Upper lobe of right lung (tissue), 1 donor: ENCODE results near the gene SNED1. TPM values are rescaled to one million over a fixed set of nuclear protein-coding genes. Genes with fewer than 3 reads are reported as not detected.

ENCODE experiments used
- ATAC-seq: fragments of 200-7000 bp; cut with Tn5 transposase; one replicate; pipeline ENCODE4 v1.9.1; 2020; ENCODE audit warnings: mild to moderate bottlenecking, moderate library complexity
- DNase-seq: peaks from one replicate; pipeline ENCODE4 v3.0.0-alpha.2; 2020
- H3K27ac ChIP-seq: fragments of 200-600 bp; one replicate; pipeline ENCODE4 v1.8.0; 2022
- H3K27me3 ChIP-seq: fragments of 200-600 bp; one replicate; pipeline ENCODE4 v1.8.0; 2022; ENCODE audit warnings: mild to moderate bottlenecking
- H3K36me3 ChIP-seq: fragments of 200-600 bp; one replicate; pipeline ENCODE4 v1.8.0; 2022
- H3K4me1 ChIP-seq: fragments of 200-600 bp; one replicate; pipeline ENCODE4 v1.8.0; 2022
- H3K4me3 ChIP-seq: fragments of 200-600 bp; one replicate; pipeline ENCODE4 v1.8.0; 2022; ENCODE audit warnings: mild to moderate bottlenecking
- H3K9me3 ChIP-seq: fragments of 200-600 bp; one replicate; pipeline ENCODE4 v1.8.0; 2022
- CTCF ChIP-seq: fragments of 200-600 bp; IDR thresholded peaks from one replicate; pipeline ENCODE4 v1.8.0; 2022; ENCODE audit warnings: antibody characterized with exemption
- intact Hi-C: fragments of 100-400 bp; cut with DNase I; formaldehyde crosslinking; loops from one replicate; pipeline ENCODE4 v1.11.0; 2022
- total RNA-seq: library from RNA; stranded (reverse); fragmentation: NEBNext Ultra II Directional; extraction: Animal tissue kit (Norgen Biotek cat#: 25700); gene quantifications from one replicate; pipeline ENCODE4 v1.2.1, GENCODE V29; 2021
- donor health status: DM: no; HTN: yes; CAD: no; lungs with severe emphysema.

SNED1 gene
- total RNA-seq, 1 donor from 2014 or later: 38.4 TPM

- no peaks in the 10 kb centered on the region for H3K27me3 ChIP-seq
- no peaks in the 10 kb centered on the region for H3K4me1 ChIP-seq
- no peaks in the 10 kb centered on the region for H3K36me3 ChIP-seq
- intact Hi-C loops: no loop called here
- H3K9me3 ChIP-seq: no peaks in the 10 kb centered on the region
- H3K27ac ChIP-seq: no peak overlapping the region
- DNase-seq: no peak
- TF ChIP-seq CTCF: no peak
- no peak for ATAC-seq
- H3K4me3 ChIP-seq: no peak overlapping the region
Measured at GRCh38 chr2:241110607-241111439, 112.4 kb downstream of the SNED1 start.

GRCh38 chr2:241111440-241111805, 113.0 kb downstream of the SNED1 start:
- Histone ChIP-seq H3K9me3 (no peaks in the 10 kb centered on the region), H3K27ac (no peak overlapping the region), H3K27me3 (no peaks in the 10 kb centered on the region), H3K36me3 (no peaks in the 10 kb centered on the region), H3K4me3 (no peak overlapping the region), H3K4me1 (no peaks in the 10 kb centered on the region)
- no peak for ATAC-seq
- no peak for TF ChIP-seq CTCF
- DNase-seq: no peak
- intact Hi-C loops: no loop called here

- TF ChIP-seq CTCF: no peak
- ATAC-seq: no peak
- no peak for DNase-seq
Measured at GRCh38 chr2:241112046-241112445, 113.6 kb downstream of the SNED1 start.

GRCh38 chr2:241112592-241112991, 114.2 kb downstream of the SNED1 start:
- no peaks in the 10 kb centered on the region for H3K4me1 ChIP-seq
- no peak overlapping the region for H3K4me3 ChIP-seq
- no peak overlapping the region for H3K27ac ChIP-seq
- H3K36me3 ChIP-seq: no peaks in the 10 kb centered on the region
- H3K27me3 ChIP-seq: no peaks in the 10 kb centered on the region
- no peak for DNase-seq
- TF ChIP-seq CTCF: no peak
- ATAC-seq: no peak
- intact Hi-C loops: no loop called here
- no peaks in the 10 kb centered on the region for H3K9me3 ChIP-seq

More at GRCh38 chr2:241112046-241112445, 113.6 kb downstream of the SNED1 start:
- Histone ChIP-seq H3K27ac (no peak overlapping the region), H3K9me3 (no peaks in the 10 kb centered on the region), H3K36me3 (no peaks in the 10 kb centered on the region), H3K4me3 (no peak overlapping the region), H3K4me1 (no peaks in the 10 kb centered on the region), H3K27me3 (no peaks in the 10 kb centered on the region)
- intact Hi-C loops: no loop called here

- no peak overlapping the region for H3K4me3 ChIP-seq
- H3K36me3 ChIP-seq: no peaks in the 10 kb centered on the region
- intact Hi-C loops: no loop called here
- H3K27me3 ChIP-seq: no peaks in the 10 kb centered on the region
- ATAC-seq (no peak), DNase-seq (no peak)
- H3K27ac ChIP-seq: no peak overlapping the region
- no peaks in the 10 kb centered on the region for H3K4me1 ChIP-seq
- no peak for TF ChIP-seq CTCF
- no peaks in the 10 kb centered on the region for H3K9me3 ChIP-seq
Measured at GRCh38 chr2:241114836-241115235, 116.4 kb downstream of the SNED1 start.
